ENCODE results near the gene HES6.
A peak's percentile ranks its signal among the peaks of the same experiment; 100 is the strongest.

DNA sequence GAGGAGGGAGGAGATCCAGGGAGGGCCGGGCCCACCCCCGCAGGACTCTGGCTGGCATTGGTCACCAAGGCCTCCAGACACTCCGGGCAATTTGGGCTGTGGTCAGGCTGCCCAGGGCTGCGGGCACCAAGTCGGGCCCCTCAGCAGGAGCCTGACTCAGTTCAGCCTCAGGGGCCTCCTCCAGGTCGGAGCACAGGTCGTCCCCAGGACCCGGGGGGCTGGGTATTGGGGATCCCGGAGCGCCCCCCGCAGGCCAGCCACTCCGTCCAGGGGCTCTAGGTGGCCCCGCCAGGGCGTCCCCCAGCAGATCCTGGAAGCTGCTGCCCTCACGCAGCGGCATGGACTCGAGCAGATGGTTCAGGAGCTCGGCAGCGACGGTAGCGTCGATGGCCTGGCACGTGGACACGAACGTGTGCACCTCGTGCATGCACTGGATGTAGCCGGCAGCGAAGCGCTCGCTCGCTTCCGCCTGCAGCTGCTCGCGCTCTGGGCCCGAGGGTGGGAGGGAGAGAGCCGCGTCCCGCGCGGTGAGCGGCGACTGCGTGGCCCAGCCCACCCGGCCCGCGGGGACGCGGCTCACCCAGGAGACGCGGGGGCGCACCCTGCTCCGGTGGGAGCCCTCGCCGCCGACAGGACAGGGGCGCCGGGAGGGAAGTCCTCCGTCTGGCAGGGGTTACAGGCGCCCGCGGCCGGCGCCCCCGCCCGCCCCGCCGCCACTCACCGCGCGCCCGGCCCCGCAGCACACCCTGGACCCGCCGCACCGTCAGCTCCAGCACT is 884 bp downstream of the HES6 start:
- TF ChIP-seq ZNF624 (tag by site-specific recombination; IDR thresholded peaks at IDR 0.05) (no peak), ZNF416 (tag by site-specific recombination; IDR thresholded peaks at IDR 0.05) (no peak), ZNF654 (tag by site-specific recombination; IDR thresholded peaks at IDR 0.05; ENCODE audit: low read depth) (no peak), BCL11A (tag by site-specific recombination; IDR thresholded peaks at IDR 0.05; ENCODE audit: low read depth) (no peak), ZNF777 (tag by site-specific recombination; IDR thresholded peaks at IDR 0.05; ENCODE audit: borderline replicate concordance) (no peak), ZNF501 (tag by site-specific recombination; IDR thresholded peaks at IDR 0.05) (no peak), ZSCAN23 (tag by site-specific recombination; IDR thresholded peaks at IDR 0.05) (no peak), TCF7L2 (IDR thresholded peaks at IDR 0.05; ENCODE audit: borderline replicate concordance, low read depth, low read length) (no peak), ZNF121 (tag by site-specific recombination; IDR thresholded peaks at IDR 0.05) (no peak), ZNF133 (tag by site-specific recombination; IDR thresholded peaks at IDR 0.05) (no peak), ZNF530 (tag by site-specific recombination; IDR thresholded peaks at IDR 0.05; ENCODE audit: low read depth) (no peak)
- TF ChIP-seq, protein P1, sequence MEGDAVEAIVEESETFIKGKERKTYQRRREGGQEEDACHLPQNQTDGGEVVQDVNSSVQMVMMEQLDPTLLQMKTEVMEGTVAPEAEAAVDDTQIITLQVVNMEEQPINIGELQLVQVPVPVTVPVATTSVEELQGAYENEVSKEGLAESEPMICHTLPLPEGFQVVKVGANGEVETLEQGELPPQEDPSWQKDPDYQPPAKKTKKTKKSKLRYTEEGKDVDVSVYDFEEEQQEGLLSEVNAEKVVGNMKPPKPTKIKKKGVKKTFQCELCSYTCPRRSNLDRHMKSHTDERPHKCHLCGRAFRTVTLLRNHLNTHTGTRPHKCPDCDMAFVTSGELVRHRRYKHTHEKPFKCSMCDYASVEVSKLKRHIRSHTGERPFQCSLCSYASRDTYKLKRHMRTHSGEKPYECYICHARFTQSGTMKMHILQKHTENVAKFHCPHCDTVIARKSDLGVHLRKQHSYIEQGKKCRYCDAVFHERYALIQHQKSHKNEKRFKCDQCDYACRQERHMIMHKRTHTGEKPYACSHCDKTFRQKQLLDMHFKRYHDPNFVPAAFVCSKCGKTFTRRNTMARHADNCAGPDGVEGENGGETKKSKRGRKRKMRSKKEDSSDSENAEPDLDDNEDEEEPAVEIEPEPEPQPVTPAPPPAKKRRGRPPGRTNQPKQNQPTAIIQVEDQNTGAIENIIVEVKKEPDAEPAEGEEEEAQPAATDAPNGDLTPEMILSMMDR (tag by site-specific recombination; IDR thresholded peaks at IDR 0.05), result peak; percentile 48; the same call in 1 of the 2 replicates
